Glomerular visceral epithelial cell (primary cell): ENCODE data around the gene TRAF2.

Experiments
- DNase-seq: peaks from one replicate; pipeline ENCODE4 v3.0.0-alpha.2; 2016; ENCODE audit errors: extremely low spot score

The TRAF2 gene

DNA sequence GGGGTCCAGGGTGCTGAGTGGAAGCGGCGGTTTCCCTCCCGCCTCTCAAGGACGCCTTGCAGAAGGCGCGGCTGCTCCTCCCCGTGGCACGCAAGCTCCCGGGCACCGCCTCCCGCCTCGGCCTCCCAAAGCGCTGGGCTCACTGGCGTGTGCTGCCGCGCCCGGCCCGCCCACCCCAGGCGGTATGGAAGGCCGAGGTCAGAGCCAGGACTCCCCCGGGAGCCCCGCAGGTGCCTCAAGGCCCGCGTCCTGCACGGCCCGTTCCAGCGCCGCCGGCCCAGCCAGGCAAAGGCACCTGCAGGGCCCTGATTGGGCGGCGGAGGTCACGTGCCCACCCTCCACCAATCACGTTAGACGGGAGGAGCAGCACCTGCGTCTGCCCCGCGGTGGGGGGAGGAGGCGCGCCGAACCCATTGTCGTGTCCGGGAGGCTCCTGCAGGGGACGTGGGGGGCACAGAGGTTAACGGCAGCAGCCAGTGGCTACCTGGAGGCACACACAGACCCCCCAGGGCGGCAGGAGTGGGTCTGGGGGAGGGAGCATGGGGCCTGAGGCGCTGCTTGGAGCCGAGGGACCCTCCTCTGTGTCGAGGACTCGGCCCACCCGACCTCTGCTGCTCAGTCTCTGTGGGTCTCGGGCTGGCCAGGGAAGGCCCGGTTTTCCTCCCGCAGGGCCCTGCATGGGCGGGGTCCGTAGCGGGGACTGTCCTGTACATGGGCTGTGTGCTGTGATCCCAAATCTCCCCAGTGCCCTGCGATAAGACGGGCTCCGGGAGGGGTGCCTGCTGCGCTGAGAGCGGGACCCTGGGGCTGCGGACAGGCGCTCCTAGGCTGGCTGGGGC, 63.7 kb downstream of the TRAF2 start:
- peak; percentile 96 for DNase-seq

DNA sequence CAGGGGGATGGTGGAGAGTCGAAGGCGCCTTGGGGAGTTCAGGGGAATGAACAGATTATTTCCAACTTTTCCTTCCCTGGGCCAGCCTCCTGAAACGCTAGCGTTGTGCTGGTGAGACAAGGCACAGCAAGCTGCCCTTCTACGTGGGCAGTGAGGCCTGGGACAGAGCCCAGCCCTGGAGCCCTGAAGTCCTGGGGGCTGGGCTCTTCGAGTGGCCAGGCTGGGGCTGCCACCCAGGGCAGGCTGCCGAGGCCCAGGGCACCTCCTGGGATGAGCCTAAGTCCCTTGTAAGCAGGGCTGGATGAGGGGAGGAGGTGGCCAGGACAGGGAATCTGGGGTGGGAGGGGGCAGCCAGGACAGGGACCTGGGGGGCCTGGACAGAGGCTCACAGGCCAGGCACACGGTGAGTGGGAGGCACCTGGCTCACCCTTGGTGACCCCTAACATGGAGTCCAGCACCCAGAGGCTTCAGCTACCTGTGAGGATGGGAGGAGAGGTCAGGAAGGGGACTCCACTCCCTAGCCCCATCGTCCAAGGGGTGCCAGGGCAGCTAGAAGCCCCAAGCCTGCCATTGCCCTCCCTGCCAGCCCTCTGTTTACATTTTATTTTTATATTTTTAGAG, 64.5 kb downstream of the TRAF2 start:
- no peak for DNase-seq

DNA sequence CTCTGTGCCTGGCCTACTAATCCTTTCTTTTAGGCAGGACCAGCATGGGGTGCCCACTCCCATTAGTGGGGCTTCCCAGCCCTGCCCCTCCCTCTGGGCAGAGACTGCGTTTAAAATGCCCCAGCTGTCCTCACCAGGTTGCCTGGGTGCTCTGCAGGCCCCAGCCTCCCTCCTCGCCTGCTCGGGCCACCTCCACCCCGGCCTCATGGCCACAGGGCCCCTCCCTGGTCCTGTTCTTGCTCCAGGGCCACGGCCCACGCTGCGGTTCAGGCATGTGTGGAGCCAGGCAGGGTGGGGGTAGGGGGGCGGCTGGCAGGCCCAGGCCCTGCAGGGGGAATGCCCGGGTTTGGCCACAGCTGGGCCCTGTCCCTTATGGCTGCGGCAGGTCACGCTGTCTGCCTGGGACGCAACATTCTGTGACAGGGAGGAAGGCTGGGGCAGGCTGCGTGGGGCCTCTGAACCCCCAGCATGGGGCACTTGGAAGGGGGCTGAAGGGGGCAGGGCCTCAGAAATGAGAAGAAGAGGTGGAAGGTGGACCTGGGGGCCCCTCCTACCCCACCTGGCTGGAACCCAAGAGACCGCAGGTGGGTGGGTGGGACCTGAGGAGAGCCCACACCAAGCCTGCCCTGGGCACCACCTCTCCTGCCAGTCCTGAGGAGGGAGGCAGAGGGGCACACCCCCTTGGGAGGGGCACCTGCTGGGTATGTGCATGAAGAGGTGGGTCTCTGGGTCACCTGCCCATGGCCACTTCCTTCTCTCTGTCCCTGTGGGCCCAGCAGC, 65.4 kb downstream of the TRAF2 start, which contains the start of gene LCN12:
Gene LCN12 (plus strand): TSS at position 733 of the 780 bp plus-strand sequence. CDS start 55 bp downstream, outside the sequence.
- DNase-seq, result no peak

DNA sequence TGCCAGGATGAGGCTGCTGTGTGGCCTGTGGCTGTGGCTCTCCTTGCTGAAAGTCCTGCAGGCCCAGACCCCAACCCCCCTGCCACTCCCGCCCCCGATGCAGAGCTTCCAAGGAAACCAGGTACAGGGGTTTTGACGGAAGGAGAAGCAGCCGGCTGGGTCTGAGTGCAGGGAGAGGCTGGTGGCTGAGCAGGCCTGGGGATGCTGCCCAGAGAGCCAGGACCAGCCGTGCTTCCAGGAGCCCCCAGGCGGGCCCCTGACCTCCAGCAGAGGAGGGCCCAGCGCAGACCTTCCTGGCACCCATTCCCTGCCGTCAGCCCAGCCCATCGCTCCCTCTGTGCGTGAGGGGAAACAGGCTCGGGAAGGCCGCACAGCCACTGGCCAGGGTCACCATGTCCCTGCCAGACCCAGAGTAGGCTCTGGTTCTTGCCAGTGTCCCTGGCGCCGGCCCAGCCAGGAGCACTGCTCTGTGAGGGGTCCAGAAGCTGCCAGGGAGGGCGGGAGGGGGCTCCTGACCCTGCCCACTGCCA, 66.1 kb downstream of the TRAF2 start:
- no peak for DNase-seq

DNA sequence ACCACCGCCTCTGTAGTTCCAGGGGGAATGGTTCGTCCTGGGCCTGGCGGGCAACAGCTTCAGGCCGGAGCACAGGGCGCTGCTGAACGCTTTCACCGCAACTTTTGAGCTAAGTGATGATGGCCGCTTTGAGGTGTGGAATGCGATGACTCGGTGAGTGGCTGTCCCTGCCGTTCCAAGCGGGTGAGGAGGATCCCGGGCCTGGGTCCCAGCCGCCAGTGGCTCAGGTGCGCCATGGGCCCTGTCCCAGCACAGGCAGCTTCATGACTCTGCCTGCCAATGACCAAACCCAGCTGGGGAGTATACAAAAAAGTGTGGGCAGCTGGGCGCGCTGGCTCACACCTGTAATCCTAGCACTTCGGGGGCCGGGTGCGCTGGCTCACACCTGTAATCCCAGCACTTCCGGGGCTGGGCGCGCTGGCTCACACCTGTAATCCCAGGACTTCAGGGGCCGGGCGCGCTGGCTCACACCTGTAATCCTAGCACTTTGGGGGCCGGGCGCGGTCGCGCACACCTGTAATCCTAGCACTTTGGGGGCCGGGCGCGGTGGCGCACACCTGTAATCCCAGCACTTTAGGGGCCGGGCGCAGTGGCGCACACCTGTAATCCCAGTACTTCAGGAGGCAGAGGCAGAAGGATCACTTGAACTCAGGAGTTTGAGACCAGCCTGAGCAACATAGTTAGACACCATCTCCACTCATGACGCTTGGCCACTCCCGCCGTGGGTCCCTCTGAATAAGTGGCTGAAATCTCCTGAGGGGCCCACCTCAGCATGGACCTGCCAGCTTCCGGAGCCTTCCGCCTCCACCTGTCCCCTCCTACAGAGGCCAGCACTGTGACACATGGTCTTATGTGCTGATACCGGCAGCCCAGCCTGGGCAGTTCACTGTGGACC, 66.8 kb downstream of the TRAF2 start:
- DNase-seq, result no peak

DNA sequence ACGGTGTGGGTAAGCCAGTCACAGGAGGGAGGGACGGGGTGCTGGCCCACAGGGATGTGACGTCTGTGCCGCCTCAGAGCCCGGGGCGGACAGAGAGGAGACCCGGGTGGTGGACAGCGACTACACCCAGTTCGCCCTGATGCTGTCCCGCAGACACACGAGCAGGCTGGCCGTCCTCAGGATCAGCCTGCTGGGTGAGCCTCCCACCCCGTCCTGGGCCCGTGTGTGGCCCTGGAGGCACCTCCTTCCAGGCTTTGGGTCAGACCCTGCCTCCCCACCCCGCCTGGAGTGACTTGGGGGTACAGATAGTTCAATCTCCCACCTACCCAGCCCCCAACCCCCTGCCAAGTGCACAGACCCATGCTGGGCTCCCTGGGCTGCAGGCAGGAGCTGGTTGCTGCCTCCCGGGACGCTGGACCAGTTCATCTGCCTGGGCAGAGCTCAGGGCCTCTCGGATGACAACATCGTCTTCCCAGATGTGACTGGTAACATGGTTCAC, 67.5 kb downstream of the TRAF2 start:
- no peak for DNase-seq

DNA sequence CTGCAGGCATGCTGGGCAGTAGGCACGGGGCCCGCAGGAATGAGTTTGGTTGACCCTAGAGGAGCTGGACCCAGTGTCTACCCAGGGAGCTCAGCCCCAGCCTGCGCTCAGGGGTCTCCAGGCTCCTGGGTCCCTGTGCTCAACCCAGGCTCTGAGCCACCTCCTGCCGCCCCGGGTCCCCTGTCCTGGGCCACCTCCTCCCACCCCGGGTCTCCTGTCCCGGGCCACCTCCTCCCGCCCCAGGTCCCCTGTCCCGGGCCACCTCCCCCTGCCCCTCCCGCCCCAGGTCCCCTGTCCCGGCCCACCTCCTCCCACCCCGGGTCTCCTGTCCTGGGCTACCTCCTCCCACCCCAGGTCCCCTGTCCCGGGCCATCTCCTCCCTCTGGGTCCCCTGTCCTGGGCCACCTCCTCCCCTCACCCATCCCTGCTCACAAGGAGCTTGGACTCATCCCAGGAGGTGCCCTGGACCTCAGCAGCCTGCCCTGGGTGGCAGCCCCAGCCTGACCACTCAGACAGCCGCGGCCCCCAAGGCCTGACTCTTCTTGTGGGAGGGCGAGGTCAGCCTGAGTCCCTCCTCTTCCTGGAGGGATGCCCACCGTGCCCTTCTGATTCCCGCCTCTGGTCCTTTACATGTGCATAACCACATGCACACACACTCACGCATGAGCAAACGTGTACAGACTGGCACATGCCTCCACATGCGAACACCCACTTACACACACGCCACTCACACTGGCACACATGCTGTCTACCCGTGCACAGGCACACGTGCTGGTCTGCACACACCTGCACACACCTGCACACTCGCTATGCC, 68.2 kb downstream of the TRAF2 start:
- DNase-seq, result no peak

DNA sequence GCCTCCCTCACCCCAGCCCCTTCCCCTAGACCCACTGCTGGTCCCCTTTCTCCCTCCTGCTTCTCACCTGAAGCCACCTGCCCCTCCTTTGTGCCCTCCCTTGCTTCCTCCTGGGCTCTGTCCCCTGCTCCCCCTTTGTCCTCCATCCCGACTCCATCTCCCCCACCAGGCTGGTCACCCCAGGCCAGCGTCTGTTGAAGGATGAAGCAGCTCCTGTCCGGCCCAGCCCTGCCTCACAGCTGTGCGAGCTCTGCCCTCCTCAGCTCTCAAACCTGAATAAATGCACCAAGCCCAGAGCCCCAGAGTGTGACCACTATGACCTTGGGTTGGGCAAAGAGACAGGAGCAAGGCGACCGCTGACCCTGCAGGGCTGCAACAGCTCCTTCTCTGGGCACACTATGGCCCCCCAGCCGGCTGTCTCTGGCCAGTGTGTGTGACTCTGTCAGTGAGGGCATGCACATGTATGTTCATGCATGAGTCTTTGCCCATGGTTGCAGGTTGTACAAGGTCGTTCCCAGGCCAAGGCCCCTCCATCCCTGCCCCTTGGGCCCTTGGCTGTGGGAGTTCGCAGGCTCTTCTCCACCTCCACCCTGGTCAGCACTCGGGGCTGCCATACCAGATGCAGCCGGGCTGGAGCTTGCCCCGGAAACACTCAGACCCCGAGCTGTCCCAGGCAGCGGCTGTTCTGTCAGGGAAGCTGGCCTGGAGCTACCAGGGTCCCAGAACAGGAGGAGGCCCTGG, 69.1 kb downstream of the TRAF2 start:
- no peak for DNase-seq

DNA sequence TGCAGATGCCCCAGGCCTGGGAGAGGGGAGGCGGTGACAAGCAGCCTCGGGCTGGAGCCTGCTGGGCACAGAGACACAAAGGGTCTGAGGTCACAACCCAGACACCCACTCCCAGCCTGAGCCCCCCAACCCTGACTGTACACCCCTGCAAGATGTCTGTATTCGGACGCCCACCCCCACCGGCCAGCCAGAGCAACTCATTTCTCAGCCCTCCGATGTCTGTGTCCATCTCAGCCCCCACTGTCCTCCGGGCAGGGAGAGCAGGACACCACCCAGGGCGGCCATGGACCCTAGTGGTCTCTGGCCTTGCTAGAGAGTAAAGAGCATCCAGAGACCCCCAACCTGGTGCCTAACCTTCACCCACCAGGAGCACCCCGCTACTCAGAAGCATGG, 69.6 kb downstream of the TRAF2 start:
- DNase-seq, result no peak

DNA sequence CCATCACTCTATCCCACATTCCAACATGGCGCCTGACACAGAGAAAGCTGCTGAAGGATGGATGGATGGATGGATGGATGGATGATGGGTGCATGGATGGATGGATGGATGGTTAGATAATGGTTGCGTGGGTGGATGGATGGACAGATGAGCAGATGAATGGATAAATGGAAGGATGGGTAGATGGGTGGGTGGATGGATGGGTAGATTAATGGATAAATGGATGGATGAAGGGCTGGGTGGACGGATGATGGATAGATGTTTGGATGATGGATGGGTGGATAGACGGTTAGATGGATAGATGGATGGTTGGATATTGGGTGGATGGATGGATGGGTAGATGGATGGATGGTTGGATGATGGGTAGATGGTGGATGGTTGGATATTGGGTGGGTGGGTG, 70.3 kb downstream of the TRAF2 start:
- DNase-seq, result no peak

DNA sequence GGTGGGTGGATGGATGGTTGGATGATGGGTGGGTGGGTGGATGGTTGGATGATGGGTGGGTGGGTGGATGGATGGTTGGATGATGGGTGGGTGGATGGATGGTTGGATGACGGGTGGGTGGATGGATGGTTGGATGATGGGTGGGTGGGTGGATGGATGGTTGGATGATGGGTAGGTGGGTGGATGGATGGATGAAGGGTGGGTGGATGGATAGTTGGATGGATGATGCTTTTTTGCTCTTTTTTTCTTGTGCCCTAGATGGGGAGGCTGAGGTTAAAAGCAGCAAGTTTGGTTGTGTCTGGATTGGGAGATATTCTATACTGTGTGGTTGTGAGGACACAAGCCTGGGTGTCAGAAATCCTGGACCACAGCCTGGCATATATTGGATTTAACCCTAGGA, 71.1 kb downstream of the TRAF2 start:
- no peak for DNase-seq

DNA sequence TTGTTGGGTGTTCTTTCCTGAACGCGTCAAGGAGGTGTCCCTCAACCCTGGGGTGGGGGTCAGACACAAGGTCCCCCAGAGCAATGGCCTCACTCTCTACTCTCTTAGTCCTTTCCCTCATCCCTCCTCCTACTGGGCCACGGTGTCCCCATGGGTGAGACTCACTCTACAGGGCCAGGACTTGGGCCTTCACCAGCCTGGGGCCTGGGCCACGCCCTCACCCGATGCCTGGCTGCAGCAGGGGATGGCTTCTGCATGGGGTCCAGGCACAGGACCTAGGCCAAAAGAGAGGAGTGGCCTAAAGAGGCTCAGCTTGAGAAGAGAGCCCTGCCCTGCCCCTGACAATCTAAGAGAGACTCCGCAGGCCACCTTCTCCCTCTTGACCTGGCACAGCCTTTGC, 71.6 kb downstream of the TRAF2 start:
- no peak for DNase-seq

DNA sequence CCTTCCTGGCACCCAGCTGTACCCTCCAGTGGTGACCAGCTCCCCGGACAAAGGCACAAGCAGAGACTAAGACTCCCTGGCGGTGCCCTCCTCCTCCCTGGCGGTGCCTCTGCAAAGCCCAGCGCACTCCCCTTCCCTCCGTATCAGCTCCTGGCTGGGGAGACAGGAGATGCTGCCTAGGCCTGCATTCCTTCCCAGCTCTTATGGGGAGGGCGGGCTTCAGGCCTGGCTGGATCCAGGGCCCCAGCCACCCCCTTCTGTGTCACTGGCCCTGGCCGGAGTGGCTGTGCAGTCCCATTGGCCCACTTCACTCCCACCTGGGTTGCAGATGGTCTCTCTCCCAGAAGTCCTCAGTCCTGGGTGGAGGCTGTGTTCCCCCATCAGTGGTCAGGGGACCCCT, 72.2 kb downstream of the TRAF2 start:
- DNase-seq, result no peak

DNA sequence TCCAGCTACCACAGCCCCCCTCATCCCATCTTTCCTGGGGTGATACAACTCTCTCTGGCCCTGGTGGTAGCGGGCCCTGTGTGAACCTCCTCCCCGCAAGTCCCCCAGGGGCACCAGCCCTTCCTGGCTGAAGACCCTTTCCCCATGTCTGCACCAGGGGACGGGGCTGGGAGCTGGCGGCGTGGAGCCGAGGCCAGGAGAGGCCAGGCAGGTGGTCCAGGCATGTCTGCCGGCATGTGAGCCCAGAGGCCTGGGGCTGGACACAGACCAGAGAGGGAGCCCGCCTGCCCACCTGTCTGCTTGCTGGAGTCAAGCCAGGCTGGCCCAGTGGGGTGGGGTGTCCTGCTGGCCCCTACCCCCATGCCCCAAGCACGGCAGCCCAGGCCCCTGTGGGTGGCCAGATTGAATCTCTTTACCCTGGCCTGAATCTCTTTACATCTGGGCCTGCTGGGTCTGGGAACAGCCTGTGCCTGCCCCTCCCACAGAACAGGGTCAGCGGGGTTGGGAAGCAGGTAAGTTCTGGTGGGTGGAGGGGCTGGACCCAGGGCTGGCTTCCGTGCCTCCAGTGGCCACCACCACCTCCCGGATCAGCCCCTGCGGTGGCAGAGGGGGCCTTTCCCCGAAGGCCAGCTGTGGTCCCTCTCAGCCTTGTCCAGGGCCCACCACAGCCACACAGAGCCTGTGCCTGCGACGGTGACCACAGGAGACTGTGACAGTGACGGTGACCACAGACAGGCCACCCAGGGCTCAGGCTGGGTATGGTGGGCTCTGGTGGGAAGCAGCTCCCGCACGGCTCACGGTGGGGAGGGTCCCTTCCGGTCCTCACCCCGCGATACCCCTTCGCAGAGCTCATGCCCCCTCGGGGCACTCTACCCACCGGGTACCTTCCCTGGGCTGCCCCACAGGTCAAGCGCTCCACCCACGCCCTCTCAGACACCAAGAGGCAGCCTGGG, 72.9 kb downstream of the TRAF2 start:
- DNase-seq, result no peak

DNA sequence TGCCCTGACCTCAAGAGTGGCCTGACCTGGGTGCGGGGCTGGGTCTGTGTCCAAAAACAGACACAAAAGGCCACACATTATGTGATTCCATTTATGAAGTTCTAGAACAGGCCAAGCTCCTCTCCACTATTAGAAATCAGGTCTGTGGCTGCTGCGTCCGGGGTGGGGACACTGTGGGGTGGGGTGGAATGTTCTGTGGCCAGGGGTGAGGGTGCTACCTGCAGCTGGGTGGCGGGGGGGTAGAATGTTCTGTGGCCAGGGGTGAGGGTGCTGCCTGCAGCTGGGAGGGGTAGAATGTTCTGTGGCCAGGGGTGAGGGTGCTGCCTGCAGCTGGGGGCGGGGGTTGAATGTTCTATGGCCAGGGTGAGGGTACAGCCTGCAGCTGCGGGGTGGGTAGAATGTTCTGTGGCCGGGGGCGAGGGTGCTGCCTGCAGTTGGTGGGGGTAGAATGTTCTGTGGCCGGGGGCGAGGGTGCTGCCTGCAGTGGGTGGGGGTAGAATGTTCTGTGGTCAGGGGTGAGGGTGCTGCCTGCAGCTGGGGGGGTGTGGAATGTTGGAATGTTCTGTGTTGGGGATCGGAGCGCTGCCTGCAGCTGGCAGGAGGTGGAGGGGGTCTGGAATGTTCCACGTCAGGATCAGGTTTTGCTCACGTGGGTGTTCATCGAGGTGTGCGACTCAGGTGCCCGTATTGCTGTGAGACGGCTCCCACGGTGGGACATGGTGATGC, 74.1 kb downstream of the TRAF2 start:
- peak; percentile 44 for DNase-seq

DNA sequence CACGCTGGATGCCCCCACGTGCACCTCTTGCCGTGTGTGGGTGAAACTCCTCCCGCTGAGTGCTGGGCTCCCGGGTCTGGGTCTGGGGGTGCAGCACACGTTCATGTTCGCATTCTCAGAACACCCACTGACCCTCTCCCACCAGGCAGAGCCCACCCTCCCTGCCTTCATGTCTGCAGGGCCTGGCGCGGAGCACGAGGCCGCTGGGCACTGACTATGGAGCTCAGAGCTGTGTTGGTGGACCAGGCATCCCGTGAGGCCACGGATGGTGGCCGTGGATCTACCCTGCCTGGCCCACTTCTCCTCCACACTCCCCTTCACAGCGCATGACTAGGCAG, 74.6 kb downstream of the TRAF2 start:
- DNase-seq, result no peak

DNA sequence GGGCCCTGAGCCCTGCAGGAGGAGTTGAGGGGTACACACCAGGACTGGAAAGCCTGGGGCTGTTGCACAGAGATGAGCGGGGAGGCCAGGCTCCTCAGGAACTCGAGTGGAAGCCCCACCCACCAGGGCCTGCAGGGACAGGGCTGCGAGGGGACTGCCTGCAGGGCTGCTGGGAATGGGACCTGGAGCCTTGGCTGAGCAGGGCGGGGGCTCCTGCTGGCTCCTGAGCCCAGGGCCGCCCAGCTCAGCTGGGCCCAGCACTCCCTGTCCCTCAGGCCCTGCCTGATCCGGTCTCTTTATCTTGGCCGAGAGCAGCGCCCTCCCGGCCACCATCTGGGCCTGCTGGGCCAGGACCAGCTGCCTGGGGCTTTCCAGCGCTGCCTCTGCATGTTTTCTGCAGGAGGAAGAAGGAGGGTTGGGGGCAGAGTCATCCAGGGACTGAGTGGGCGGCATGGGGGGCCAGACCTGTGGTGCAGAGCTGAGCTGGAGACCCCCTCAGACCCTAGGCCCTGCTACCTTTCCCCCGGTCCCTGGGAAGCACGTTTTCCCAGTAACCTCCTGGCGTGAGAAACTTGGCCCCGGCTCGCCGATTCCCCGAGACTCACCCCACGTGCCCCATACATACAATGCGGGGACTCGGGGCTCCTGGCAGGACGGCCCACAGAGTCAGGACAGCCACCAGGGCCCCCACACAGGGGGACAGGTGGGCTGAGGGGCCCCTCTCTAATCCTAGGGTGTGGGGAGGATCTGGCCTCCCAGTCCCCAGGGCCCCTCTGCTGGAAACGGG, 75.2 kb downstream of the TRAF2 start:
- DNase-seq, result no peak
